Neural cell (in vitro differentiated cells): ENCODE measurements around the gene PLA2G12B. TPM values are rescaled to one million over a fixed set of nuclear protein-coding genes. Genes with fewer than 3 reads are reported as not detected.

Source experiments
- H2AFZ ChIP-seq: fragments of 200-600, 300-800 bp; sonication (generic), shearing (Covaris generic); 2 replicates; pipeline ENCODE4 v1.6.0; 2014; ENCODE audit warnings: low read depth, mild to moderate bottlenecking, antibody characterized with exemption, low read length, moderate library complexity
- H3F3A ChIP-seq: fragments of 200-600 bp; shearing (Covaris generic); 2 replicates; pipeline ENCODE4 v1.6.1; 2016; ENCODE audit warnings: mild to moderate bottlenecking, moderate library complexity, mixed read lengths, antibody characterized with exemption, low read length; ENCODE audit not compliant: insufficient read depth, poor library complexity, severe bottlenecking
- H3K27ac ChIP-seq: fragments of 200-600, 300-800 bp; sonication (generic), shearing (Covaris generic); 2 replicates; pipeline ENCODE4 v1.5.1; 2014; ENCODE audit warnings: mild to moderate bottlenecking, low read length, moderate library complexity
- H3K27me3 ChIP-seq: fragments of 300-800, 200-600 bp; sonication (generic), shearing (Covaris generic); 2 replicates; pipeline ENCODE4 v1.6.0; 2014; ENCODE audit warnings: mild to moderate bottlenecking, low read depth, low read length, moderate library complexity; ENCODE audit not compliant: insufficient read depth
- H3K36me3 ChIP-seq: fragments of 300-800, 200-600 bp; sonication (generic), shearing (Covaris generic); 2 replicates; pipeline ENCODE4 v1.5.1; 2014; ENCODE audit warnings: mild to moderate bottlenecking, antibody characterized with exemption, low read length, moderate library complexity; ENCODE audit not compliant: insufficient read depth
- H3K4me2 ChIP-seq: fragments of 300-800, 200-600 bp; sonication (generic), shearing (Covaris generic); 2 replicates; pipeline ENCODE4 v1.6.0; 2014; ENCODE audit warnings: mild to moderate bottlenecking, low read length
- H3K4me3 ChIP-seq: fragments of 300-800, 200-600 bp; sonication (generic), shearing (Covaris generic); 2 replicates; pipeline ENCODE4 v1.5.1; 2014; ENCODE audit warnings: mild to moderate bottlenecking, low read length, moderate library complexity
- H3K79me2 ChIP-seq: fragments of 200-600 bp; shearing (Covaris generic); replicated peaks from 2 replicates; pipeline ENCODE4 v1.6.0; 2014; ENCODE audit warnings: mild to moderate bottlenecking, low read length, moderate library complexity; ENCODE audit not compliant: insufficient read depth
- H3K9ac ChIP-seq: fragments of 300-800, 200-600 bp; sonication (generic), shearing (Covaris generic); 2 replicates; pipeline ENCODE4 v1.6.1; 2016; ENCODE audit warnings: mild to moderate bottlenecking, low read length, mixed read lengths
- H3K9me2 ChIP-seq: fragments of 200-600 bp; shearing (Covaris generic); 2 replicates; pipeline ENCODE4 v1.6.1; 2016; ENCODE audit warnings: mild to moderate bottlenecking, low read length, mixed read lengths; ENCODE audit not compliant: insufficient read depth
- H3K9me3 ChIP-seq: fragments of 200-600, 300-800 bp; sonication (generic), shearing (Covaris generic); 2 replicates; pipeline ENCODE4 v1.6.1; 2016; ENCODE audit warnings: mild to moderate bottlenecking, mixed run types, low read length, moderate library complexity, mixed read lengths
- H4K20me1 ChIP-seq: fragments of 200-600 bp; shearing (Covaris generic); 2 replicates; pipeline ENCODE4 v1.6.1; 2016; ENCODE audit warnings: mild to moderate bottlenecking, mixed run types; ENCODE audit not compliant: insufficient read depth
- EP300 ChIP-seq: fragments of 450-650 bp; conservative IDR thresholded peaks from 2 replicates; pipeline ENCODE4 v1.6.1; 2014; ENCODE audit warnings: antibody characterized with exemption, mild to moderate bottlenecking, moderate library complexity; ENCODE audit not compliant: poor library complexity, severe bottlenecking
- EZH2 ChIP-seq: fragments of 200-600, 300-800 bp; shearing (Covaris generic), sonication (generic); IDR thresholded peaks from 2 replicates; pipeline ENCODE4 v1.6.1; 2014; ENCODE audit warnings: antibody characterized with exemption, low read length, borderline replicate concordance, mild to moderate bottlenecking; ENCODE audit not compliant: insufficient read depth, poor library complexity, severe bottlenecking
- MXI1 ChIP-seq: fragments of 450-650 bp; conservative IDR thresholded peaks from 2 replicates; pipeline ENCODE4 v1.6.1; 2014; ENCODE audit warnings: antibody characterized with exemption, mild to moderate bottlenecking; ENCODE audit not compliant: poor library complexity, severe bottlenecking
- POLR2AphosphoS5 ChIP-seq: IDR thresholded peaks from 2 replicates; pipeline ENCODE4 v1.6.1; 2012
- RAD21 ChIP-seq: fragments of 450-650 bp; conservative IDR thresholded peaks from 2 replicates; pipeline ENCODE4 v1.6.1; 2014; ENCODE audit warnings: antibody characterized with exemption, mild to moderate bottlenecking, moderate library complexity
- SMC3 ChIP-seq: fragments of 450-650 bp; conservative IDR thresholded peaks from 2 replicates; pipeline ENCODE4 v1.6.1; 2014; ENCODE audit warnings: antibody characterized with exemption, mild to moderate bottlenecking, moderate library complexity; ENCODE audit not compliant: poor library complexity
- TAF1 ChIP-seq: IDR thresholded peaks from 2 replicates; pipeline ENCODE4 v1.6.1; 2012; ENCODE audit warnings: low read depth
- polyA plus RNA-seq: library from polyadenylated mRNA; depleted of rRNA; stranded (reverse); fragments of >200 nt; gene quantifications from 2 replicates; pipeline ENCODE4 v1.2.3, GENCODE V29; 2014
- TF ChIP-seq, protein P1 (sequence below): fragments of 450-650 bp; IDR thresholded peaks from 2 replicates; pipeline ENCODE4 v1.5.1; 2014; ENCODE audit warnings: antibody characterized with exemption, mild to moderate bottlenecking, moderate library complexity; ENCODE audit not compliant: poor library complexity, severe bottlenecking
- TF ChIP-seq, protein P2 (sequence below): IDR thresholded peaks from 2 replicates; pipeline ENCODE4 v1.6.1; 2012; ENCODE audit warnings: borderline replicate concordance

The PLA2G12B gene
- polyA plus RNA-seq, 1 donor from 2014 or later: not detected

DNA sequence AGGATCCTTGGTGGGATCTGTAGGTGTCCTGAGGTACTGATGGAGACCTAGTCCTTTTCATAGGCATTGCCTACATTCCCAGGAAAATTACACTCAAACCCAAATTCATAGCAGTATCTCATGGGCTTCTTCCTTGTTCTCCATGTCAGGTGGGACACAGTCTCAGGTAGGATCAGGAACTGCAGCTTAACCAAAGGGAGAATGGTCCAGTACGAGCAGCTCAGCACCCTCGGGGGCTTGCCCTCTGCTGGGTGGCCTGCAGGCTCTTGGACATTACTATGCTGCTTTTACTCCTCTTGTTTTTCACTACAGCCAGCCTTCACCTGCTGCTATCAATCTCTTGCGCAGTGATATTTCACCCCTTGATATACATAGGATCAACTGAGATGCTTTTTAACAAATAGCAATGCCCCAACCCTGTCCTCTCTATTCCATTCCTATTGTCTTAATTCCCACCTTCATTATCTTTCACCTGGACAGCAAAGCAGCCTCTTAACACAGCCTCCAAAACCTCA, 28.6 kb downstream of the PLA2G12B start:
- no peak for TF ChIP-seq EP300
- TF ChIP-seq RAD21: no peak
- TF ChIP-seq, protein P1, sequence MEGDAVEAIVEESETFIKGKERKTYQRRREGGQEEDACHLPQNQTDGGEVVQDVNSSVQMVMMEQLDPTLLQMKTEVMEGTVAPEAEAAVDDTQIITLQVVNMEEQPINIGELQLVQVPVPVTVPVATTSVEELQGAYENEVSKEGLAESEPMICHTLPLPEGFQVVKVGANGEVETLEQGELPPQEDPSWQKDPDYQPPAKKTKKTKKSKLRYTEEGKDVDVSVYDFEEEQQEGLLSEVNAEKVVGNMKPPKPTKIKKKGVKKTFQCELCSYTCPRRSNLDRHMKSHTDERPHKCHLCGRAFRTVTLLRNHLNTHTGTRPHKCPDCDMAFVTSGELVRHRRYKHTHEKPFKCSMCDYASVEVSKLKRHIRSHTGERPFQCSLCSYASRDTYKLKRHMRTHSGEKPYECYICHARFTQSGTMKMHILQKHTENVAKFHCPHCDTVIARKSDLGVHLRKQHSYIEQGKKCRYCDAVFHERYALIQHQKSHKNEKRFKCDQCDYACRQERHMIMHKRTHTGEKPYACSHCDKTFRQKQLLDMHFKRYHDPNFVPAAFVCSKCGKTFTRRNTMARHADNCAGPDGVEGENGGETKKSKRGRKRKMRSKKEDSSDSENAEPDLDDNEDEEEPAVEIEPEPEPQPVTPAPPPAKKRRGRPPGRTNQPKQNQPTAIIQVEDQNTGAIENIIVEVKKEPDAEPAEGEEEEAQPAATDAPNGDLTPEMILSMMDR: no peak
- no peak for TF ChIP-seq MXI1
- TF ChIP-seq SMC3: no peak
- TF ChIP-seq, protein P2, sequence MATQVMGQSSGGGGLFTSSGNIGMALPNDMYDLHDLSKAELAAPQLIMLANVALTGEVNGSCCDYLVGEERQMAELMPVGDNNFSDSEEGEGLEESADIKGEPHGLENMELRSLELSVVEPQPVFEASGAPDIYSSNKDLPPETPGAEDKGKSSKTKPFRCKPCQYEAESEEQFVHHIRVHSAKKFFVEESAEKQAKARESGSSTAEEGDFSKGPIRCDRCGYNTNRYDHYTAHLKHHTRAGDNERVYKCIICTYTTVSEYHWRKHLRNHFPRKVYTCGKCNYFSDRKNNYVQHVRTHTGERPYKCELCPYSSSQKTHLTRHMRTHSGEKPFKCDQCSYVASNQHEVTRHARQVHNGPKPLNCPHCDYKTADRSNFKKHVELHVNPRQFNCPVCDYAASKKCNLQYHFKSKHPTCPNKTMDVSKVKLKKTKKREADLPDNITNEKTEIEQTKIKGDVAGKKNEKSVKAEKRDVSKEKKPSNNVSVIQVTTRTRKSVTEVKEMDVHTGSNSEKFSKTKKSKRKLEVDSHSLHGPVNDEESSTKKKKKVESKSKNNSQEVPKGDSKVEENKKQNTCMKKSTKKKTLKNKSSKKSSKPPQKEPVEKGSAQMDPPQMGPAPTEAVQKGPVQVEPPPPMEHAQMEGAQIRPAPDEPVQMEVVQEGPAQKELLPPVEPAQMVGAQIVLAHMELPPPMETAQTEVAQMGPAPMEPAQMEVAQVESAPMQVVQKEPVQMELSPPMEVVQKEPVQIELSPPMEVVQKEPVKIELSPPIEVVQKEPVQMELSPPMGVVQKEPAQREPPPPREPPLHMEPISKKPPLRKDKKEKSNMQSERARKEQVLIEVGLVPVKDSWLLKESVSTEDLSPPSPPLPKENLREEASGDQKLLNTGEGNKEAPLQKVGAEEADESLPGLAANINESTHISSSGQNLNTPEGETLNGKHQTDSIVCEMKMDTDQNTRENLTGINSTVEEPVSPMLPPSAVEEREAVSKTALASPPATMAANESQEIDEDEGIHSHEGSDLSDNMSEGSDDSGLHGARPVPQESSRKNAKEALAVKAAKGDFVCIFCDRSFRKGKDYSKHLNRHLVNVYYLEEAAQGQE: no peak
- no peak for TF ChIP-seq TAF1
- no peak for TF ChIP-seq EZH2
- no peak for TF ChIP-seq POLR2AphosphoS5
- H3K27me3 ChIP-seq: no peaks in the 10 kb centered on the region

DNA sequence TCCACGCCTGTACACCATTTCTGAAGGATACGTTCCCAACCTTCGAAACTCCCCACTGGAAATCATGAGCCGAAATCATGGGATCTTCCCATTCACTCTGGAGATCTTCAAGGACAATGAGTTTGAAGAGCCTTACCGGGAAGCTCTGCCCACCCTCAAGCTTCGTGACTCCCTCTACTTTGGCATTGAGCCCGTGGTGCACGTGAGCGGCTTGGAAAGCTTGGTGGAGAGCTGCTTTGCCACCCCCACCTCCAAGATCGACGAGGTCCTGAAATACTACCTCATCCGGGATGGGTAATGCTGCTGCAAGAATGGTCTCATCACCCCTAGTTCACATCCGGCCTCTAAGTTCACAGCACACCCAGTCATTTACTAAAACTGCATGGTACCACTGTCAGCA, 30.3 kb downstream of the PLA2G12B start:
- Histone ChIP-seq H3K36me3 (no peaks in the 10 kb centered on the region), H3F3A (no peaks in the 10 kb centered on the region), H3K9me3 (no peaks in the 10 kb centered on the region)

More for the DNA sequence above, 28.6 kb downstream of the PLA2G12B start:
- H3K9me2 ChIP-seq: no peaks in the 10 kb centered on the region
- H3K9me3 ChIP-seq: no peaks in the 10 kb centered on the region
- H2AFZ ChIP-seq: no peak overlapping the region
- no peaks in the 10 kb centered on the region for H3K79me2 ChIP-seq
- H4K20me1 ChIP-seq: no peaks in the 10 kb centered on the region
- H3K9ac ChIP-seq: no peak overlapping the region
- no peak overlapping the region for H3K4me3 ChIP-seq
- H3F3A ChIP-seq: no peaks in the 10 kb centered on the region
- H3K27ac ChIP-seq: no peak overlapping the region
- H3K36me3 ChIP-seq: no peaks in the 10 kb centered on the region
- H3K4me2 ChIP-seq: no peak overlapping the region

More for the DNA sequence above, 30.3 kb downstream of the PLA2G12B start:
- Histone ChIP-seq H2AFZ (no peak overlapping the region), H3K27ac (no peak overlapping the region), H3K27me3 (no peaks in the 10 kb centered on the region), H3K79me2 (no peaks in the 10 kb centered on the region), H3K9ac (no peak overlapping the region), H3K9me2 (no peaks in the 10 kb centered on the region), H3K4me2 (no peak overlapping the region), H3K4me3 (no peak overlapping the region), H4K20me1 (no peaks in the 10 kb centered on the region)
- TF ChIP-seq, protein P1: no peak
- no peak for TF ChIP-seq TAF1
- TF ChIP-seq MXI1: no peak
- no peak for TF ChIP-seq POLR2AphosphoS5
- TF ChIP-seq, protein P2: no peak
- TF ChIP-seq RAD21: no peak
- TF ChIP-seq EZH2: no peak
